ENCODE results near the gene BCL2.

DNA sequence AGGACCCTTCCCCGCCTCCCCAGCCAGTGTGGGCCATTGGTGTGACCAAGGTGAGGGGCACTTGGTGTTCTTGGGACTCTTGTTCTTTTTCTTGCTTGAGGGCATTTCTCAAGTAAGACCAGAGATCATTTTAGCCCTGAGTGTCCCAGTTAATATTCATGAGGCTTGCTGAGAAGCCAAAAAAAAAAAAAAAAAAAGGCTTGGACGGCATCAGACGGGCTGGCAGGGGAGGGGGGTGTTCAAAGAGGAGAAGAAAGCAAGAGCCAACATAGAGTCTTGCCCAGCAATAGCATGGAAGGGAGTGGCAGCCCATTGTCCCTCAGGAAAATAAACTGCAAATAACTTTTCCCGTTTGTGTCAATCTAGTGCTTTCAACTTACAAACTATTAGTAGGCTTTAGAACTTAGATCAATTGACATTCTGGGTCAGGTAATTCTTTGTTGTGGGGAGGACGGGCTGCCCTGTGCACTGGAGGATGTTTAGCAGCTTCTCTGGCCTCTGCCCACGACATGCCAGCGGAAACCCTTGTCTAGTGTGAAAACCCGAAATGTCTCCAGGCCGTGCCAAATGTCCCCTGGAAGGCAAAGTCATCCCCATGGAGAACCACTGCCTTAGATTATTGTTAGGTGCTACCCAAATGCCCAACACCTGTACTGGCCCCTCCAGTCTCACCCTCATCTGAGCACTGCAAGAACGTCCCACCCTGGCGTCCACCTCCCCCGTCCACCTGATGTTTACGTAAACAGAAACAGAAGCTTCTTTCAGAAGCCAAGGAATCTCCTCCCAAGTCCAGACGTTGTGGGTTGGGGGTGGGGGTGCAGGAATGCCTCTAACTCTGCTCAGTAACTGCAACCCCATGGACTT is 163.4 kb downstream of the BCL2 start:
- TF ChIP-seq, protein P1, sequence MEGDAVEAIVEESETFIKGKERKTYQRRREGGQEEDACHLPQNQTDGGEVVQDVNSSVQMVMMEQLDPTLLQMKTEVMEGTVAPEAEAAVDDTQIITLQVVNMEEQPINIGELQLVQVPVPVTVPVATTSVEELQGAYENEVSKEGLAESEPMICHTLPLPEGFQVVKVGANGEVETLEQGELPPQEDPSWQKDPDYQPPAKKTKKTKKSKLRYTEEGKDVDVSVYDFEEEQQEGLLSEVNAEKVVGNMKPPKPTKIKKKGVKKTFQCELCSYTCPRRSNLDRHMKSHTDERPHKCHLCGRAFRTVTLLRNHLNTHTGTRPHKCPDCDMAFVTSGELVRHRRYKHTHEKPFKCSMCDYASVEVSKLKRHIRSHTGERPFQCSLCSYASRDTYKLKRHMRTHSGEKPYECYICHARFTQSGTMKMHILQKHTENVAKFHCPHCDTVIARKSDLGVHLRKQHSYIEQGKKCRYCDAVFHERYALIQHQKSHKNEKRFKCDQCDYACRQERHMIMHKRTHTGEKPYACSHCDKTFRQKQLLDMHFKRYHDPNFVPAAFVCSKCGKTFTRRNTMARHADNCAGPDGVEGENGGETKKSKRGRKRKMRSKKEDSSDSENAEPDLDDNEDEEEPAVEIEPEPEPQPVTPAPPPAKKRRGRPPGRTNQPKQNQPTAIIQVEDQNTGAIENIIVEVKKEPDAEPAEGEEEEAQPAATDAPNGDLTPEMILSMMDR (conservative IDR thresholded peaks at IDR 0.05; ENCODE audit: low read length) = no peak
- TF ChIP-seq EZH2phosphoT487 (IDR thresholded peaks at IDR 0.05; ENCODE audit: borderline replicate concordance, low read depth, low read length) = no peak
